ENCODE data around the gene MAMDC4.
"Not testable (repeated sequence)": the region's sequence is repeated elsewhere in the genome, so short reads cannot be mapped to it uniquely, and the experiment has no call there.

Gene MAMDC4

GRCh38 chr9:136862849-136863622, 10.9 kb downstream of the MAMDC4 start:
- DNase-seq (ENCODE audit: low read depth), result no peak

- no peak for DNase-seq (ENCODE audit: low read depth)
These were observed 11.6 kb downstream of the MAMDC4 start for GRCh38 chr9:136863623-136864273.

GRCh38 chr9:136865041-136865767, 13.1 kb downstream of the MAMDC4 start:
- DNase-seq (ENCODE audit: low read depth), result no peak

- no peak for DNase-seq (ENCODE audit: low read depth)
These were observed 13.6 kb downstream of the MAMDC4 start for GRCh38 chr9:136865768-136866103.

- not testable (repeated sequence) for DNase-seq (ENCODE audit: low read depth)
These were observed 14.8 kb downstream of the MAMDC4 start for GRCh38 chr9:136866898-136867421.

GRCh38 chr9:136867480-136867879, 15.3 kb downstream of the MAMDC4 start:
- no peak for DNase-seq (ENCODE audit: low read depth)

GRCh38 chr9:136867917-136868316, 15.8 kb downstream of the MAMDC4 start:
- DNase-seq (ENCODE audit: low read depth), result no peak

- no peak for DNase-seq (ENCODE audit: low read depth)
These were observed 16.5 kb downstream of the MAMDC4 start for GRCh38 chr9:136868644-136869043.

- DNase-seq (ENCODE audit: low read depth), result not testable (repeated sequence)
These were observed 17.5 kb downstream of the MAMDC4 start for GRCh38 chr9:136869611-136870010.

- no peak for DNase-seq (ENCODE audit: low read depth)
These were observed 23.0 kb downstream of the MAMDC4 start for GRCh38 chr9:136875155-136875554.

GRCh38 chr9:136876476-136876875, 24.3 kb downstream of the MAMDC4 start:
- DNase-seq (ENCODE audit: low read depth), result no peak

- no peak for DNase-seq (ENCODE audit: low read depth)
These were observed 28.5 kb downstream of the MAMDC4 start for GRCh38 chr9:136880651-136881050.

GRCh38 chr9:136881691-136882108, 29.6 kb downstream of the MAMDC4 start:
- DNase-seq (ENCODE audit: low read depth), result no peak

- DNase-seq (ENCODE audit: low read depth), result peak; percentile 90
These were observed 30.2 kb downstream of the MAMDC4 start for GRCh38 chr9:136882109-136882946.

GRCh38 chr9:136882947-136883283, 30.8 kb downstream of the MAMDC4 start:
- DNase-seq (ENCODE audit: low read depth), result not testable (repeated sequence)

- DNase-seq (ENCODE audit: low read depth), result not testable (repeated sequence)
These were observed 31.5 kb downstream of the MAMDC4 start for GRCh38 chr9:136883670-136884069.

GRCh38 chr9:136885950-136886578, 33.9 kb downstream of the MAMDC4 start, which contains the start of gene TRAF2:
TSS of gene TRAF2 (plus strand) at chr9:136886516. CDS start at chr9:136898741, 12,225 bp downstream.
- peak; percentile 92 for DNase-seq (ENCODE audit: low read depth)

- DNase-seq (ENCODE audit: low read depth), result no peak
These were observed 34.8 kb downstream of the MAMDC4 start for GRCh38 chr9:136886610-136887597.

- no peak for DNase-seq (ENCODE audit: low read depth)
These were observed 36.3 kb downstream of the MAMDC4 start for GRCh38 chr9:136888454-136888853.

GRCh38 chr9:136889858-136890257, 37.7 kb downstream of the MAMDC4 start:
- DNase-seq (ENCODE audit: low read depth), result no peak
